Keratinocyte (primary cell): ENCODE data around the gene DAPK1. TPM values are rescaled to one million over a fixed set of nuclear protein-coding genes. Genes with fewer than 3 reads are reported as not detected.

Experiments used
- DNase-seq: peaks from one replicate; pipeline ENCODE4 v3.0.0-alpha.2; 2011; ENCODE audit warnings: low read depth, missing footprints, low spot score
- FAIRE-seq: peaks from 2 replicates; lab custom pipeline; 2011; peaks lifted over from hg19 to GRCh38; lab: Jason Lieb, UNC
- H2AFZ ChIP-seq: 2 replicates; pipeline ENCODE4 v1.6.0; 2012; ENCODE audit warnings: low read length, control low read depth, inconsistent platforms; ENCODE audit not compliant: control insufficient read depth
- H3K27ac ChIP-seq: 2 replicates; pipeline ENCODE4 v1.5.1; 2011; ENCODE audit warnings: low read length; ENCODE audit not compliant: control insufficient read depth, insufficient read depth
- H3K27me3 ChIP-seq: 3 replicates; pipeline ENCODE4 v1.6.0; 2011; ENCODE audit warnings: low read length; ENCODE audit not compliant: control insufficient read depth, insufficient read depth; ENCODE audit errors: extremely low read depth
- H3K36me3 ChIP-seq, 2 experiments: 2 replicates in 1 of 2; 3 replicates in 1 of 2; pipeline ENCODE4 v1.5.1; 2011; ENCODE audit warnings: low read length in 2 of 2, mild to moderate bottlenecking in 1 of 2; ENCODE audit not compliant: control insufficient read depth in 2 of 2, insufficient read depth in 2 of 2; ENCODE audit errors: extremely low read depth in 1 of 2
- H3K4me1 ChIP-seq: 3 replicates; pipeline ENCODE4 v1.5.1; 2011; ENCODE audit warnings: low read length; ENCODE audit not compliant: control insufficient read depth, insufficient read depth; ENCODE audit errors: extremely low read depth
- H3K4me2 ChIP-seq: 3 replicates; pipeline ENCODE4 v1.6.0; 2011; ENCODE audit warnings: low read depth, low read length; ENCODE audit not compliant: control insufficient read depth, insufficient read depth; ENCODE audit errors: extremely low read depth
- H3K4me3 ChIP-seq, 3 experiments: fragments of 200-600 bp in 1 of 3; sonication (generic) in 1 of 3; 2 replicates in 2 of 3; 3 replicates in 1 of 3; pipeline ENCODE4 v1.5.1; 2011 to 2016; ENCODE audit warnings: low read length in 3 of 3, mild to moderate bottlenecking in 3 of 3, control low read depth in 2 of 3, inconsistent platforms in 1 of 3, low read depth in 1 of 3, mixed read lengths in 1 of 3, mixed run types in 1 of 3, moderate library complexity in 1 of 3; ENCODE audit not compliant: control insufficient read depth in 2 of 3, insufficient read depth in 2 of 3; ENCODE audit errors: extremely low read depth in 1 of 3
- H3K79me2 ChIP-seq: 2 replicates; pipeline ENCODE4 v1.6.0; 2012; ENCODE audit warnings: low read length; ENCODE audit not compliant: control insufficient read depth, insufficient read depth
- H3K9ac ChIP-seq: 3 replicates; pipeline ENCODE4 v1.6.0; 2011; ENCODE audit warnings: low read length; ENCODE audit not compliant: control insufficient read depth, insufficient read depth; ENCODE audit errors: extremely low read depth
- H3K9me1 ChIP-seq: 3 replicates; pipeline ENCODE4 v1.6.0; 2011; ENCODE audit warnings: low read length; ENCODE audit not compliant: control insufficient read depth, insufficient read depth; ENCODE audit errors: extremely low read depth
- H3K9me3 ChIP-seq: 2 replicates; pipeline ENCODE4 v1.5.1; 2012; ENCODE audit warnings: low read depth, low read length; ENCODE audit not compliant: control insufficient read depth
- H4K20me1 ChIP-seq: 3 replicates; pipeline ENCODE4 v1.6.0; 2011; ENCODE audit warnings: low read length; ENCODE audit not compliant: control insufficient read depth, insufficient read depth; ENCODE audit errors: extremely low read depth
- CTCF ChIP-seq, 3 experiments: IDR thresholded peaks in 1 of 3; conservative IDR thresholded peaks in 1 of 3; optimal IDR thresholded peaks in 1 of 3; 2 replicates in 2 of 3; 3 replicates in 1 of 3; pipeline versions ENCODE3 to v1.5.1; 2011; ENCODE audit warnings: low read length in 3 of 3, mild to moderate bottlenecking in 3 of 3, moderate library complexity in 2 of 3, control low read depth in 1 of 3, inconsistent platforms in 1 of 3; ENCODE audit not compliant: insufficient read depth in 2 of 3; ENCODE audit errors: extremely low read depth in 1 of 3
- EZH2 ChIP-seq: IDR thresholded peaks from one replicate; pipeline ENCODE4 v1.6.1; 2012; ENCODE audit warnings: inconsistent platforms, mild to moderate bottlenecking, low read length, moderate library complexity
- dilution Hi-C: fragments of 300-500 bp; cut with MboI; formaldehyde crosslinking; loops from one replicate; pipeline ENCODE4 v1.7.0; 2020; ENCODE audit warnings: low sequenced_read_pairs; ENCODE audit not compliant: extremely low pct_ligation_motif_present
- polyA plus RNA-seq, 5 experiments: library from polyadenylated mRNA; depleted of rRNA in 3 of 5; stranded (reverse) in 3 of 5; stranded (forward) in 1 of 5; unstranded in 1 of 5; fragments of >200 nt; gene quantifications; 1 replicate in 1 of 5; 2 replicates in 3 of 5; 3 replicates in 1 of 5; pipeline versions ENCODE4 v1.2.1 to v1.2.3, GENCODE V29; 2011 to 2012; ENCODE audit warnings: missing spikeins in 2 of 5, low read depth in 1 of 5, low replicate concordance in 1 of 5

Gene DAPK1
- polyA plus RNA-seq, 1 donor (not counting 4 experiments of a cell fraction or from before 2014, with no cell fraction given), result 2.8 TPM

DNA sequence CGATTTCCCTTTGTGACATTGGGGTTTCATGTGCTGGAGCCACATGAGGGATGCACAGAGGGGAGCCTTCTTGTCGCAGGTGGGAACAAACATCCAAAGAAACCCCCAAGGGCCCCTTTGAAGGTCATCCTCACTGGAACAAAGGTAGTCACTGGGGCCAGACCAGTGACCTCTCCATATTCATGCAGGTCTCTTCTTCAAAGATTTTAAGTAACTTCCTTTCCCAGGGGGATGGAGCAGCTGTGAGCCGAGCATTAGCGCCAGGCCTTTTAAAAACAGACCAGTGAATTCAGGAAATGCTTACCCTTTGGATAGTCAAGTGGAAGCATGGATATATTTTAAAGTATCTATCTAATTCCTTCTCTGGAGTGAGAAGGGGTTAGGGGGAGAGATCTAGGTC is 33.0 kb downstream of the DAPK1 start:
- H3K27ac ChIP-seq, result no peak overlapping the region
- H3K9ac ChIP-seq, result no peak overlapping the region
- no peaks in the 10 kb centered on the region for H3K4me1 ChIP-seq
- no peaks in the 10 kb centered on the region for H3K27me3 ChIP-seq
- H3K4me3 ChIP-seq, result no peak overlapping the region
- DNase-seq, result no peak
- FAIRE-seq, result no peak
- dilution Hi-C loops, result no loop called here
- H2AFZ ChIP-seq, result no peak overlapping the region
- no peaks in the 10 kb centered on the region for H3K79me2 ChIP-seq
- no peak overlapping the region for H3K4me2 ChIP-seq
- no peaks in the 10 kb centered on the region for H3K9me1 ChIP-seq
- no peaks in the 10 kb centered on the region for H3K9me3 ChIP-seq
- H4K20me1 ChIP-seq, result no peaks in the 10 kb centered on the region
- TF ChIP-seq CTCF (optimal IDR thresholded peaks at IDR 0.05 in 1 of 3, IDR thresholded peaks at IDR 0.05 in 1 of 3, conservative IDR thresholded peaks at IDR 0.05 in 1 of 3; ENCODE audit: extremely low read depth in 1 of 3, insufficient read depth in 2 of 3, low read length in 3 of 3), result no peak
- TF ChIP-seq EZH2, result no peak
- peaks cover 0 to 2% of the 10 kb centered on the region in 2 experiments for H3K36me3 ChIP-seq

DNA sequence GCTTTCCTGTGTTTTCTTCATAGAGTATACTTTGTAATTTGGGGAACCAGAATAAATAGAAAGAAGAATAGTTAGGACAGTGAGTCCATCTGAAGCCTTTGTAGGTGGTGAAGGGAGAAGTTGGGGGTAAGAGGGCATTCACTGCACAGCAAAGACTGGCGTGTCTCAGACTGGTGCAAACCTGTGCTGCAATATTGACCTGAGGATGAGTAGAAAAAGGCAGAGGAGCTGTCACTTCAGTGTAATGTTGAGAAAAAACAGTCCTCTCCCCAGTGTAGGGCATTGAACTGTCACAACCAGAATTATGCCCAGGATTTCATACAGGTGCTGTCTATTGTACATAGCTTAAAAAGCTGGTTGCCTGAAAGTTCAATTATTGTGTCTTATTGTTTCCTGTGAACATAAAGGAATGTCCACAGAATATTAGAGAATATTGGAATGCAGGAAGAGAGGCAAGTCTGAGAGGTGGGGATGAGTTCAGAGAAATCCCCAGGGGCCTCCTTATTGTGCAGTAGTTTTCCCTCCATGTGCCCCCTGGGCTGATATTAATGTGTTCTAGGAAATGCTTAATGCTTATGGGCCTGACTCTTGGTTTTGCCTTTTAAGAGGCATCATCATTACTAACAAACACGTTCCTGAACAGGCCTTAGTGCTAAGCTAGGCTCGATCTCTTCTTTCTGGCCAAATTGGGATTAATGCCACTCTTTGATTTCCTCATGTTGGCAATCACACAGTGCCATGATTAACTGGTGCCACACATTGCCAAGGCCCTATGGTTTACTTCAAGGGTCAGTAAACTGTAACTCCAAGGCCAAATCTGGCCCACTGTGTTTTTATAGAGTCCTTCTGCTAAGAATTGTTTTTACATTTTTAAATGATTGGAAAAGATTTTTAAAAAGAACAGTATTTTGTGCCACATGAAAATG is 34.0 kb downstream of the DAPK1 start:
- DNase-seq, result no peak
- Histone ChIP-seq H3K79me2 (no peaks in the 10 kb centered on the region), H3K9me3 (no peaks in the 10 kb centered on the region), H3K9me1 (no peaks in the 10 kb centered on the region), H3K27ac (no peak overlapping the region), H3K4me1 (no peaks in the 10 kb centered on the region), H3K36me3 (peaks cover 0 to 2% of the 10 kb centered on the region in 2 experiments), H3K27me3 (no peaks in the 10 kb centered on the region), H3K4me2 (no peak overlapping the region), H2AFZ (no peak overlapping the region), H3K9ac (no peak overlapping the region), H4K20me1 (no peaks in the 10 kb centered on the region), H3K4me3 (no peak overlapping the region)
- no peak for FAIRE-seq
- no peak for TF ChIP-seq CTCF (optimal IDR thresholded peaks at IDR 0.05 in 1 of 3, IDR thresholded peaks at IDR 0.05 in 1 of 3, conservative IDR thresholded peaks at IDR 0.05 in 1 of 3; ENCODE audit: extremely low read depth in 1 of 3, insufficient read depth in 2 of 3, low read length in 3 of 3)
- no peak for TF ChIP-seq EZH2
- dilution Hi-C loops, result no loop called here
